Progenitor cell of endocrine pancreas (in vitro differentiated cells): ENCODE results near the gene SCAMP1. TPM values are rescaled to one million over a fixed set of nuclear protein-coding genes. Genes with fewer than 3 reads are reported as not detected.
"Not testable (repeated sequence)": the region's sequence is repeated elsewhere in the genome, so short reads cannot be mapped to it uniquely, and the experiment has no call there.

ENCODE experiments used
- DNase-seq: peaks from one replicate; pipeline ENCODE4 v3.0.0; 2021; ENCODE audit warnings: low spot score; ENCODE audit not compliant: unreplicated experiment
- H3K27ac Mint-ChIP-seq: 2 replicates; pipeline ENCODE4 v1.8.0; 2021; ENCODE audit warnings: mild to moderate bottlenecking, moderate library complexity, mixed read lengths
- H3K27me3 Mint-ChIP-seq: 2 replicates; pipeline ENCODE4 v1.8.0; 2021; ENCODE audit warnings: mixed read lengths
- H3K36me3 Mint-ChIP-seq: 2 replicates; pipeline ENCODE4 v1.8.0; 2022; ENCODE audit warnings: mixed read lengths; ENCODE audit not compliant: insufficient read depth
- H3K4me1 Mint-ChIP-seq: 2 replicates; pipeline ENCODE4 v1.8.0; 2021; ENCODE audit warnings: low read depth, mixed read lengths
- H3K4me3 Mint-ChIP-seq: 2 replicates; pipeline ENCODE4 v1.8.0; 2021; ENCODE audit warnings: low read depth, mild to moderate bottlenecking, moderate library complexity, mixed read lengths
- H3K9me3 Mint-ChIP-seq: 2 replicates; pipeline ENCODE4 v1.8.0; 2021; ENCODE audit warnings: low read depth, mixed read lengths
- total RNA-seq: library from RNA; stranded (reverse); gene quantifications from 2 replicates; pipeline ENCODE4 v1.2.1, GENCODE V29; 2021
- TF ChIP-seq, protein P1 (sequence below): fragments of 200-600 bp; sonication (generic); IDR thresholded peaks from one replicate; pipeline ENCODE4 v1.5.0; 2021; ENCODE audit warnings: antibody characterized with exemption, mild to moderate bottlenecking; ENCODE audit not compliant: unreplicated experiment

Gene SCAMP1
- total RNA-seq, 1 donor from 2014 or later, result 43.5 TPM

DNA sequence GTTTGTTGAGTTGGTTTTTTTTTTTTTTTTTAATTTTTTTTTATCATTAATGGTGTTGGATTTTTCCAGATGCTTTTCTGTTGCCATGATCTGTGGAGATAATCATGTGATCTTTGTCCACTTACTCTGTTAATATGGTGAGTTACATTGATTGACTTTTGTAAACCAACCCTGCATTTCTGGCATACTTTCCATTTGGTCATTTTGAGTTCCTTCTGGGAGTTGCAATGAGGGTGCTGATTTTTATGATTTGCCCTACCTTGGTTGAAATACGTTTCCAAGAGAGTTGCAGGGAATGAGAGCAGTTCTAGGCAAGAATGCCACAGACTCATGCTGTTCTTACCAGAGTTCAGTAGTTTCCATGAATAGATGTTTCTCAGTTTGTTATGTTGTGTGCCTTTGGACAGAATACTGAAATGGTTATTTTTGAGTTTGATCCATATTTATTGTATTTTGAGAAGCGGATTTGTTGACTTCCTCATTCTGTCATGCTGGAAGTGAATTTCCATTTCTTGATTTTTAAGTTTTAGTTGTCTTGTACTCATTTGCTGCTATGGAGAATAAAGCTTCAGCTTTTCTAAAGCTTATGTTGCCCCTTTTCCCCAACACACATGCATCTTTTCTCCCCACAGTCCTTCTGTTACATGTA lies 69.0 kb downstream of the SCAMP1 start:
- Mint-ChIP-seq H3K27me3 (no peaks in the 10 kb centered on the region), H3K36me3 (peaks cover 21% of the 10 kb centered on the region), H3K27ac (peak overlapping the region; percentile 58), H3K4me1 (peaks cover 5% of the 10 kb centered on the region), H3K4me3 (no peak overlapping the region), H3K9me3 (peaks cover 15% of the 10 kb centered on the region)
- TF ChIP-seq, protein P1, sequence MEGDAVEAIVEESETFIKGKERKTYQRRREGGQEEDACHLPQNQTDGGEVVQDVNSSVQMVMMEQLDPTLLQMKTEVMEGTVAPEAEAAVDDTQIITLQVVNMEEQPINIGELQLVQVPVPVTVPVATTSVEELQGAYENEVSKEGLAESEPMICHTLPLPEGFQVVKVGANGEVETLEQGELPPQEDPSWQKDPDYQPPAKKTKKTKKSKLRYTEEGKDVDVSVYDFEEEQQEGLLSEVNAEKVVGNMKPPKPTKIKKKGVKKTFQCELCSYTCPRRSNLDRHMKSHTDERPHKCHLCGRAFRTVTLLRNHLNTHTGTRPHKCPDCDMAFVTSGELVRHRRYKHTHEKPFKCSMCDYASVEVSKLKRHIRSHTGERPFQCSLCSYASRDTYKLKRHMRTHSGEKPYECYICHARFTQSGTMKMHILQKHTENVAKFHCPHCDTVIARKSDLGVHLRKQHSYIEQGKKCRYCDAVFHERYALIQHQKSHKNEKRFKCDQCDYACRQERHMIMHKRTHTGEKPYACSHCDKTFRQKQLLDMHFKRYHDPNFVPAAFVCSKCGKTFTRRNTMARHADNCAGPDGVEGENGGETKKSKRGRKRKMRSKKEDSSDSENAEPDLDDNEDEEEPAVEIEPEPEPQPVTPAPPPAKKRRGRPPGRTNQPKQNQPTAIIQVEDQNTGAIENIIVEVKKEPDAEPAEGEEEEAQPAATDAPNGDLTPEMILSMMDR, result no peak
- DNase-seq, result no peak

DNA sequence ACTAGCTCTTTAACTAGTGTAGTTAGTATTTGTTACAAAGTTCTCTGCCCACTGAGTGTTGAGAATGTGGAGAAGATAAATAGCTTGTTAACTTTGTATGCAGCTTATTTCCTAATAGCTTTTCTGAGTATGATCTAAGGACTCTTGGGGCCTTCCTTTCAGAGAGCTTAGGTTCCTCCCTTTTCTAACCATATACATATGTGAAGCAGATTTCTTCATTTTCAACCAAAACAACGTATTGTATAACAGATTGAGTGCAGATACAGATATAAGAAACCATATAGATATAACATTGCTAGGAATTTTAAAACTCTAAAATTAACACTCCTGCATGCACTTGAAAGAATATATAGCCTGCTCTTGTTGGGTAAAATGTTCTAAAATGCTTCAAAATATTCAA lies 70.4 kb downstream of the SCAMP1 start:
- Mint-ChIP-seq H3K27ac (no peak overlapping the region), H3K4me3 (no peak overlapping the region), H3K36me3 (peaks cover 28% of the 10 kb centered on the region), H3K4me1 (peaks cover 5% of the 10 kb centered on the region), H3K9me3 (peaks cover 18% of the 10 kb centered on the region), H3K27me3 (no peaks in the 10 kb centered on the region)
- no peak for DNase-seq
- TF ChIP-seq, protein P1, result no peak

DNA sequence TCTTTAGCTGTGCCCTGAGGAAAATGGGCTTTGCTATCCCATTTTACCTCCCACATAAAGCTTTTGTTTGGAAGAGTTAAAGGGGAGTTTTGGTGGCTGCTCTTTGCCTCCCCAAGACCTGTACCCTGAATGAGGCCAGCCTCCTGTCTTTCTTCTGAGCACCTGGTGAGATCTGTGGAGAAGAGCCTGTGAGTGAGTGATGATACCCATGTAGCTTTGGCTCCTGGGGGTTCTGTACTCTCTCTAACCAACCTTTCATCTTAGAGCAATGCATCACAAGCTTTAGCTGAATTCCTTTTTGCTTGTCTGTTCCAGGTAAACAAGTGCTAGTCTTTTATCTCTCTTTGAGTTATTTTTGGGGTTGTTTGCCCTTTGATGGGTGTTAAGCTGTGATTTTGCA lies 73.6 kb downstream of the SCAMP1 start:
- peaks cover 43% of the 10 kb centered on the region for H3K36me3 Mint-ChIP-seq
- peaks cover 5% of the 10 kb centered on the region for H3K4me1 Mint-ChIP-seq
- H3K4me3 Mint-ChIP-seq, result no peak overlapping the region
- TF ChIP-seq, protein P1, result no peak
- no peaks in the 10 kb centered on the region for H3K27me3 Mint-ChIP-seq
- H3K9me3 Mint-ChIP-seq, result peaks cover 11% of the 10 kb centered on the region
- no peak overlapping the region for H3K27ac Mint-ChIP-seq
- no peak for DNase-seq

DNA sequence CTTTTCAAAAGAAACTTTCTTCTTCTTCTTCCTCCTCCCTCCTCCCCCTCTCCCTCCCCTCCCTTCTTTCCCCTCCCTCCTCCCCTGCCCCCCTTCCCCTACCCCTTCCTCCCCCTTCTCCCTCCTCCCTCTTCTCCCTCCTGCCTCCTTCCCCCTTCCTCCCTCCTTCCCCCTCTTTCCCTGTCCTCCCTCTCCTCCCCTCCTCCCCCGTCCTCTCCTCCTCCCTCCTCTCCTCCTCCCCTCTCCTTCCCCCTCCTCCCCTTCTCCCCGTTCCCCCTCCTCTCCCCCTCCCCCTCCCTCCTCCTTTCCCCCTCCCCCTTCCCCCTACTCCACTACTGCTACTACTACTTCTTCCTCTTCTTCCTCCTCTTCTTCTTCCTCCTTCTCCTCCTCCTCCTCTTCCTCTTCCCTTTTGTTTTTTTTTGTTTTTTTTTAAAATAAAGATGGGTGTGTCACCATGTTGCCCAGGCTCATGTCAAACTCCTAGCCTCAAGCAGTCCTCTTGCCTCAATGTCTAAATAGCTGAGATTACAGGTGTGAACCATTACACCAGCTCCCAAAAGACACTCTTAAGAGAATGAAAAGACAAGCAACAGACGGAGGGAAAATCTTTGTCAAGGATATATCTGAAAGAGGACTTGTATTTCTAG lies 87.5 kb downstream of the SCAMP1 start:
- H3K27ac Mint-ChIP-seq, result no peak overlapping the region
- H3K27me3 Mint-ChIP-seq, result no peaks in the 10 kb centered on the region
- no peaks in the 10 kb centered on the region for H3K4me1 Mint-ChIP-seq
- DNase-seq, result no peak
- peaks cover 5% of the 10 kb centered on the region for H3K9me3 Mint-ChIP-seq
- H3K36me3 Mint-ChIP-seq, result peaks cover 27% of the 10 kb centered on the region
- TF ChIP-seq, protein P1, result no peak
- no peak overlapping the region for H3K4me3 Mint-ChIP-seq

DNA sequence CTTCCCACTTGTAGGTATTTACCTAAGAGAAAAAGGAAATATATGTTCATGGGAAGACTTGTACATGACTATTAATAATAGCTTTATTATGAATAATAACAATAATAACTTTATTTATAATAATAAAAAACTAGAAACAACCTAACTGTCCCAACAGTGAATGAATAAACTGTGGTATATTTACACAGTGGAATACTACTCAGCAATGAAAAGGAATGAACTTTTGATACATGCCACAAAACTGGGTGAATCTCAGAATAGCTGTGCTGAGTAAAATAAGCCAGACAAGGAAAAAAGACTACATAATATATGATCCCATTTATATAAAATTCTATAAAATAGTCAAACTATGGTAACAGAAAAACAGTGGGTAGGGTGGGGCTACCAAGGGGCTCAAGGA lies 88.7 kb downstream of the SCAMP1 start:
- TF ChIP-seq, protein P1, result no peak
- DNase-seq, result no peak
- H3K27me3 Mint-ChIP-seq, result no peaks in the 10 kb centered on the region
- H3K36me3 Mint-ChIP-seq, result peaks cover 24% of the 10 kb centered on the region
- peaks cover 5% of the 10 kb centered on the region for H3K9me3 Mint-ChIP-seq
- no peak overlapping the region for H3K4me3 Mint-ChIP-seq
- H3K4me1 Mint-ChIP-seq, result no peaks in the 10 kb centered on the region
- H3K27ac Mint-ChIP-seq, result no peak overlapping the region

DNA sequence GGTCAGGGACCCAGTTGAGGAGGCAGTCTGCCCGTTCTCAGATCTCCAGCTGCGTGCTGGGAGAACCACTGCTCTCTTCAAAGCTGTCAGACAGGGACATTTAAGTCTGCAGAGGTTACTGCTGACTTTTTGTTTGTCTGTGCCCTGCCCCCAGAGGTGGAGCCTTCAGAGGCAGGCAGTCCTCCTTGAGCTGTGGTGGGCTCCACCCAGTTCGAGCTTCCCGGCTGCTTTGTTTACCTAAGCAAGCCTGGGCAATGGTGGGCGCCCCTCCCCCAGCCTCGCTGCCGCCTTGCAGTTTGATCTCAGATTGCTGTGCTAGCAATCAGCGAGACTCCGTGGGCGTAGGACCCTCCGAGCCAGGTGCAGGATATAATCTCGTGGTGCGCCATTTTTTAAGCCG lies 97.1 kb downstream of the SCAMP1 start:
- H3K9me3 Mint-ChIP-seq, H3K4me3 Mint-ChIP-seq, H3K27me3 Mint-ChIP-seq, H3K4me1 Mint-ChIP-seq, DNase-seq, H3K27ac Mint-ChIP-seq: not testable (repeated sequence)
- peaks cover 19% of the 10 kb centered on the region for H3K36me3 Mint-ChIP-seq
